GM21515 (cell line): ENCODE data around the gene SUN5.

ENCODE experiments used
- ATAC-seq: cut with Tn5 transposase; IDR thresholded peaks from one replicate; pipeline ENCODE4 v1.9.1; 2021; ENCODE audit not compliant: unreplicated experiment

SUN5 gene

DNA sequence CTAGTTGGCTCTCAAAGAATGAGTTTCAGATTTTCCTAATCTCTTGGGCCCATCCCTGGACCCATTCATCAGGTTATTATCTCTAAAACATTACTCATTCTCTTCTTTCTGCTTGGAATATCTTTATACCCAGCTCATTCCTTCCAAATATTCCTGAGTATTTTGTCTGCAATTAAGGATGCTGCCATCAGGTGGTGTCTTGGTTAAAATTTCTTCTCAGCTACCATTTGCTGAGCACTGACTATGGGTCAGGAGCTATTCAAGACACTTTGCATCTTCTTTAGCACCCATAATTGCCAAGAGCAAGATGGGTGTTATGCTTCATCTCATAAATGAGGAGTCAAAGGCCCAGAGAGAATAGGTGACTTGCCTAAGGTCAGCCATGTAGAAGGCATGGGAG lies 8.4 kb downstream of the SUN5 start:
- no peak for ATAC-seq

DNA sequence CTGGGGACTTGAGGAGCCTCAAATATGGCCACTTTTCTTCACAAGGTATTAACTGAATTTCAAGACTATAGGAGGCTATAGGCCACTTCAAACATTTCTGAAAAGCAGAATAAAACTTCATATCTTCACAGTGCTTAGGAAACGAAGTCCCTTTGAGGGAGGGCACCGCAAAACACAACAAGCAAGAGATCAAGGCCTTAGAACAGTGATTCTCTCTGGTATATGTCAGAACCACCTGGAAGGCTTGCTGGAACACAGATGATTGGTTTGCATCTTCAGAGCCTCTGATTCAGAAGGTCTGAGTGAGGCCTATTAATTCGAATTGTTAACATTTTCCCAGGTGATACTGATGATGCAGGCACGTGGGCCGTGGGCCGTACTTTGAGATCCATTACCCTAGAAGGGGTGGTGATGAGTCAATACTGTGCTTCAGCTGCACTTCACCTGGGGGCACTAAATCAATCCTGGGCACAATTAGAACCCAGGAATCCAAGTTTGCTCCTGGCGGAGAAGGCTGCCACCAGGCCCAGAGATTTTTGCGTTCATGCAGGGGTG lies 10.7 kb downstream of the SUN5 start:
- no peak for ATAC-seq

- ATAC-seq: no peak
Measured at GRCh38 chr20:32991792-32992641, 12.2 kb downstream of the SUN5 start.

GRCh38 chr20:32991383-32991782 lies 12.8 kb downstream of the SUN5 start:
- ATAC-seq: no peak

DNA sequence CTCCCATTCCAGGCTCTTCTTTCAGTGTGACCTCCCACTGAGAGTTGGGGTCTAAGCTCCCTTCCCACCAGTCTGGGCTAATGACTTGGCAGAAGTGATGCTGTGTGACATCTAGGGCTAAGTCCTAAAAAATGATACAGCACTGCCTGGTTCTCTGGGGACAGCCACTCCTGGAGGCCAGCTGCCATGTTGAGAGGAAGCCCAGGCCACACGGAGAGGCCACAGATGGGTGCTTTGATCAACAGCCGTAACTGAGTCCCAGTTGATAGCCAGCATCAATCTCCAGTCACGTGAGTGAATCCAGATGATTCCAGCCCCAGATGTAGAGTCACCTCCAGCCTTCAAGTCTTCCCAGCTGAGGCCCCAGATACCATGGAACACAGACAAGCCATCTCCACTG lies 13.8 kb downstream of the SUN5 start:
- no peak for ATAC-seq

- no peak for ATAC-seq
Measured at GRCh38 chr20:32989507-32990283, 14.5 kb downstream of the SUN5 start.

- ATAC-seq: no peak
Measured at GRCh38 chr20:32988008-32988407, 16.2 kb downstream of the SUN5 start.

DNA sequence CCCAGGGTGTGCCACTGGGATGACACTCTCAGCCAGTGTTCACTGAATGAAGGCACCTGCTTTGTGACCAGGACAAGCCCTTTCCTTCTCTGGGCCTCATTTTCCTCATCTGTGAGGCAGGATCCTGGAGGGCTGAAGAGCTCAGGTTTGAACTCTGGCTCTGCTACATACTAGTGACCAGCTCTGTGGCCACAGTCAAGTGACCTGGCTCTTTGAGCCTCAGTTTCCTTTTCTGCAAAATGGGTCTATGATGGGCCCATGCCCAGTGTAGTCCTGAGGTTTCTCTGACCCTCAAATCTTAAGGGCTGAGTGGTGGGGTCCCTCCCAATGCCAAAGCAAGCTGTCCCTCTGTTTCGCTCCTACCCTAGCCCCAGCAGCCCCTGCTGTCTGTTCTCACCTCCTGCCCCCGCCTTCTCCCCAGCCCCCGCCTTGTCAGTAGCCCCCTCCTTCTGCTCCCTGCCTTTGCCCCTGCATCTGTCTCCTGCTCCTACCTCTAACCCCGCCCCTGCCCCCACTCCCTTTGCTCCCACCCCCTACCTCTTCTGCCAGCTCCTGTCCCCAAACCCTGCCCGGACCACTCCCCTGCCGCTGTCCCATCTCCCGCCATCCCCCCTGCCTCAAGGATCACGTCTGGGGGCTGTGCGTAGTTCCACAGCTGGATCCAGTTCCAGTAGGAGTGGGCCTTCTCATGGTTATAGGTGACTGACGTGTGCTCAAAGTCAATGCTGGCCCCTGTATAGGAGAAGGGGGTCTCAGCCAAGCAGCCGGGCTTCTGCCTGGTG lies 17.0 kb downstream of the SUN5 start:
- no peak for ATAC-seq

DNA sequence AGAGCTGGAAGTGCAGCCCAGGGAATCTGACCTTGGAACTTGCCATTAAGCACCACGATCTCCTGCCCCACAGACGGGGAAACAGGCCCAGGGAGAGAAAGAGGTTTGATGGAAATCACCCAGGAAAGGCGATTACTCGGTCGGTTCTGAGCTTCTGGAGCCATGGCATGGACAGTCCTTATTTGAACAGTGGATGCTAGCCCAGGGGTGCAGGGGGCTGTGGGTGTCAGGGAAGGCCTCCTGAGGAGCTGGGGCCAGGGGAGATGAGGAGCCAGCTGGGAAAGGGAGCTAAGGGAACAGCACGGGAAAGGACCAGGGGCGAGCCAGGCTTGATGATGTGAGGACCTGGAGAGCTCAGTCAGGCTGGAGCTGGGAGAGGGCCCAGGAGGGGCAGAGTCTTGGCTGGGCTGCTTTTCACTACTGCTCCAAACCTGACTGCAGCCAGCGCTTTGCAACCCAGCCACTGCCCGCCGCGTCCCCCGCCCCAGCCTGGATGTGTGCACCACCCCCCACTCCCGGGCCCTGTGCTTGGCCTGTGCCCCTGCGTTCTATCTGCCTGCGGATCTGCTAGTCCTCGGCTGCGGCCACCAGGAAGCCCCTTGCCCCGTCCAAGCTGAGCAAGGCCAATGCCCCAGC lies 17.8 kb downstream of the SUN5 start:
- no peak for ATAC-seq

DNA sequence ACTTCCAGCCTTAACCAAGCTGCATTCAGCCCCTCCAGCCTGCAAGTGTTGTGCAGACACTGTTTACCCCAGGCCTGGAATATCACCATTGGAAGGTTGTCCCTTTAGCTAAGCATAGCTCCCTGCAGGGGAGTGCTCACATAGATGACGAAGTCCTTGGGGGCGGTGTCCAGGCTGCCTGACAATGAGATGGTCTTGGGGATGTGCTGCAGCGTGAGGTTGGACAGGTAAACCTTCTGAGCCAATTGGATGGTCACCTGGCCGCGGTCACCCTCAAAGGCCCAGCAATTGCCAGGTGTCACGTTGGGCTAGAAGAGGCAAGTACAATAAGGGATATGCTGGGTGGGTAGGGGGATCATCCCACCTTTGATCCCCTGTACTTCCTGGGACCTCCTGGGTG lies 18.6 kb downstream of the SUN5 start:
- no peak for ATAC-seq

GRCh38 chr20:32984631-32985354 lies 19.4 kb downstream of the SUN5 start:
- ATAC-seq: no peak

- no peak for ATAC-seq
Measured at GRCh38 chr20:32984196-32984595, 20.0 kb downstream of the SUN5 start.

DNA sequence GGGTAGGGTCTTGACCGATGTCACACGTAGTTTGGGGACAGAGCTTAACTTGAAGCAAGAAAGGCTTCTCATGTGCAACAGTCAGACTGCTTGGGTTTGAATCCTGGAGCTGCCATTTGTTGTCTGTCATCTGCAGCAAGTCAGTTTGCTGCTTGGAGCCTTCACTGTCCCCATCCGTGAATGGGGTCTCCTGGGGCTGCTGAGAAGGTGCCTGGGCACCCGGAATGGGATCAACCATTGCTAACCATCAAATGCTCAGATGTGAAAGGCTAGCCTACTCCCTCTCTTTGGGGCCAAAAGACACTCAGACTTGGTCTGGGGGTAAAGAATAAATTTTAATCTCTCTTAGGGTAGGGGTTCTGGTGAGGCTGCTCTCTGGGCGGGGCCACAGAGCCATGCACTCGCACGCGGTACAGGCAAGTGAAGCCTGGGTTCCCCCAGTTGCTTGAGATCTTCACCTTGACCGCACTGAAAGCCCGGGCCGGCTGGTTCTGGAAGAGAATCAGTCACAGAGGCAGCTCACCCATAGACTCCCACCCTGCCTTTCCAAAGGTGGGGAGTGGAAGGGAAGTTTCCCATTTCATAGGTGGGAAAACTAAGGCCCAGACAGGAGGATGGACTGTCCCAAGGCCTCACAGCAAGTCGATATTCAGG lies 20.6 kb downstream of the SUN5 start:
- no peak for ATAC-seq

DNA sequence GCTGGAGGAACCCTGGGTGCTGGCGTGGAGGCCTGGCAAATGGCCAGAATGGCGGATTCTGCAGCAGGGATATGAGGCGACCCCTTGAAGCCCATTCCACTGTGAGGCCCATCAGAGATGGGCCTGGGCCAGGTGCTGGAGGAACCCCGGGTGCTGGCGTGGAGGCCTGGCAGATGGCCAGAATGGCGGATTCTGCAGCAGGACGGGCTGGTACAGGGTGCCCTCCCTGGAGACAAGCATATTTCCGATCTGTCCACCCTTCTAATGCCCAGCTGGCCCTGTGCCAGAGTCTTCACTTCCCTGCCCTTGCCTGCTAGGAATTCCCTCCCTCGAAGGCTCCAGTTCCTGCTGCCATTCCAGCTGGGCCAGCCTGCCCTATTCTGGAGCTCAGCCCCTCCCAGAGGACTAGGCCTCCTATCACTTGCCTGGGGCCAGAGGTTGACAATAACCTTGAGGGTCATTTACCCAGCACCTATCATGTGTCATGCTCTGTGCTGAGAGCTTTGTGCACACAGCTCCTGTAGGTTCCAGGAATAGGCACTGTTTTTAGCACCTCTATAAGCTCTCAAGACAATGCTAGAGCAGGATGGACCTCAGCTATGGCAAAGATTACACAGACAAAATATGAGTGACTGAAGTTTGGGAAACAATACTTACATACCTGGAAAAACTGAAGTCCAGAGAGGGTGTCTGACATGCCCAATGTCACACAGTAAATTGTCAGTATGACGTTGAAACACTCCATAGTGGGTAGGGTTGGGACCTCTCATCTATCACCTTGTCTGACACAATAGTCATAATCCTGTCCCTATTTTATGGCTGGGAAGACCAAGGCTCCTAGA lies 21.4 kb downstream of the SUN5 start:
- no peak for ATAC-seq

GRCh38 chr20:32980990-32981389 lies 23.2 kb downstream of the SUN5 start:
- no peak for ATAC-seq

DNA sequence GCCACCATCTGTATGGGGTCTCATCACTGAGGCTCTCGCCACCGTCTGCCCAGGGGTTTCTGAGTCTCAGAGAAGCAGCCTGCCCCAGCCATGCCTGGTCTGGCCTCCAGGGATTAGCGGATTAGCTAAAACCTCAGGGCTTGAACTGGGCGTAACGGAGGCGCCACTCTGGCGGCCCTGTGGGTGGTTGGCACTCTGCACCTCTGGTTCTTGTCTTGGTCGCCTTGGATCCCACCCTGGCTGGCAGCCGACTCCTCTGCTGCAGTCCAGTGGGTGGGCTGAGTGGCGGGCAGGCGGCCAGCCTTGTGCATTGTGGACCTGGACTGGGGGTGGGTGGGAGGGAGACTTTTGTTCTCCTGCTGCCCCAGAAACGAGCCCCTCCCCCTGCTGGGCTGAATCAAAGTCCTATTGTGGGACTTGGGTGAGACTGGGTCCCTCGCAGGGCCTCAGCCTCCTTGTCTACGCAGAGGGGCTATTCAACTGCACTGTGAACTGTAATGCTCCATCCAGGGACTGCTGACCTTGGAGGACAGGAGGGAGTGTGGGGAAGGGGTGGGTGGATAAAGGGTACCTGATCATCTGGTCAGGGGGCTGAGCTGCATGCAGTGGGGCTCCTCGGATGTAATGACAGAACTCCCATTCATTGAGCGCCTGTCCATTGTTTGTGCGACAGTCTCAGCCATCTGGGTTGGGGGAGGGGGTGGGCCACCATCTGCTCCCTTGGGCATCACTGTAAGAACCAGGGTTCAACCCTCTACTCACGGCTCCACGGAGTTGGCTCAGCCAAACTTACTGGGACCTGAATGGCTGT lies 23.9 kb downstream of the SUN5 start:
- ATAC-seq: no peak

- no peak for ATAC-seq
Measured at GRCh38 chr20:32979201-32979998, 24.8 kb downstream of the SUN5 start.
